Measurements from ENCODE around the gene ADAT1. TPM values are rescaled to one million over a fixed set of nuclear protein-coding genes. Genes with fewer than 3 reads are reported as not detected.

The ADAT1 gene
- total RNA-seq, 1 donor from 2014 or later: 82.6 TPM

DNA sequence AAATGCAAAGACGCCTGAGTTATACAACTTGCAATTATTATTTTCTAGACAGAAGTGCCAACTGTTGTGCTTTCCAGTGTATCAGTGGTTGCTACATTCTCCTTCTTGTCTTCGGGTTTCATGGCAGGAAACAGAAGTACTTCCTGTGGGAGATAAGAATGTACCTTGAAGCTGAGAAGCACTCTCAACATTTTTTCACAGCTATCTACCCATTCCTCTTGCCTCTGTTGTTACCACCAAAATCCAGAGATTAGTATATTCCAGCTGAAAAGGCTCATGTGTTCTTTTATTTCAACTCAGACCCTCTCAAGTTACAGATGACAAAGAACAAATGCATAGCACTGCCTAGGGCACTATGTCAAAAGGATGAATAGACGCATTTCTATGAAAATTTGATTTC is 4.8 kb upstream of the ADAT1 start:
- peaks cover 6% of the 10 kb centered on the region for H3K4me1 Mint-ChIP-seq
- peaks cover 21% of the 10 kb centered on the region for H3K36me3 Mint-ChIP-seq (ENCODE audit: low read depth)

GRCh38 chr16:75626806-75627205 is 3.7 kb upstream of the ADAT1 start:
- H3K4me3 Mint-ChIP-seq: peak overlapping the region; percentile 18
- TF ChIP-seq, protein P1, sequence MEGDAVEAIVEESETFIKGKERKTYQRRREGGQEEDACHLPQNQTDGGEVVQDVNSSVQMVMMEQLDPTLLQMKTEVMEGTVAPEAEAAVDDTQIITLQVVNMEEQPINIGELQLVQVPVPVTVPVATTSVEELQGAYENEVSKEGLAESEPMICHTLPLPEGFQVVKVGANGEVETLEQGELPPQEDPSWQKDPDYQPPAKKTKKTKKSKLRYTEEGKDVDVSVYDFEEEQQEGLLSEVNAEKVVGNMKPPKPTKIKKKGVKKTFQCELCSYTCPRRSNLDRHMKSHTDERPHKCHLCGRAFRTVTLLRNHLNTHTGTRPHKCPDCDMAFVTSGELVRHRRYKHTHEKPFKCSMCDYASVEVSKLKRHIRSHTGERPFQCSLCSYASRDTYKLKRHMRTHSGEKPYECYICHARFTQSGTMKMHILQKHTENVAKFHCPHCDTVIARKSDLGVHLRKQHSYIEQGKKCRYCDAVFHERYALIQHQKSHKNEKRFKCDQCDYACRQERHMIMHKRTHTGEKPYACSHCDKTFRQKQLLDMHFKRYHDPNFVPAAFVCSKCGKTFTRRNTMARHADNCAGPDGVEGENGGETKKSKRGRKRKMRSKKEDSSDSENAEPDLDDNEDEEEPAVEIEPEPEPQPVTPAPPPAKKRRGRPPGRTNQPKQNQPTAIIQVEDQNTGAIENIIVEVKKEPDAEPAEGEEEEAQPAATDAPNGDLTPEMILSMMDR (conservative IDR thresholded peaks at IDR 0.05): no peak
- H3K27me3 Mint-ChIP-seq (ENCODE audit: low read depth): no peaks in the 10 kb centered on the region
- no peak overlapping the region for H3K27ac Mint-ChIP-seq (ENCODE audit: unreplicated experiment)
- peaks cover 16% of the 10 kb centered on the region for H3K4me1 Mint-ChIP-seq
- no peaks in the 10 kb centered on the region for H3K9me3 Mint-ChIP-seq
- peaks cover 17% of the 10 kb centered on the region for H3K36me3 Mint-ChIP-seq (ENCODE audit: low read depth)
- no peak for DNase-seq (ENCODE audit: low read depth, low spot score)

More for the DNA sequence above, 4.8 kb upstream of the ADAT1 start:
- DNase-seq (ENCODE audit: low read depth, low spot score): no peak
- TF ChIP-seq, protein P1 (conservative IDR thresholded peaks at IDR 0.05): no peak
- Mint-ChIP-seq H3K27ac (ENCODE audit: unreplicated experiment) (no peak overlapping the region), H3K27me3 (ENCODE audit: low read depth) (no peaks in the 10 kb centered on the region), H3K4me3 (no peak overlapping the region), H3K9me3 (no peaks in the 10 kb centered on the region)

DNA sequence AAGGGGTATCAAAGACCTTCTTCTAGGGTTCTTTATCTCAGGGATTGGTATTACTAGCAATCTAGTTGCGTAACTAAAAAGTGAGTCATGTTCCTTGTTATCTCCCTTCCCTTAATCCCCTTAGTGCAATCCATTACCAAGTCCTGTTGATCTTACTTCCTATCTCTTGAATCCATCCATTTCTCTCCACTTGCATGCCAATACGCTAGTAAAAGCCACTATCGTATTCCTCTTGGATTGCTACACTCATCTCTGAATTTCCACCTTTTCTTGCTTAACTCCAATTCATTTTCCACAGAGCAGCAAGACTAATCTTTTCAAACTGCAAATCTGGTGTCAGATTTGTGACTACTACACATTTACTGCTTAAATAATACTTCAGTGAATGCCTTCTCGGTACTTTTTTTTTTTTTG is 1.8 kb upstream of the ADAT1 start:
- DNase-seq (ENCODE audit: low read depth, low spot score): no peak
- Mint-ChIP-seq H3K9me3 (no peaks in the 10 kb centered on the region), H3K36me3 (ENCODE audit: low read depth) (peaks cover 18% of the 10 kb centered on the region), H3K27me3 (ENCODE audit: low read depth) (no peaks in the 10 kb centered on the region), H3K27ac (ENCODE audit: unreplicated experiment) (no peak overlapping the region), H3K4me3 (peak overlapping the region; percentile 21), H3K4me1 (peaks cover 29% of the 10 kb centered on the region)
- TF ChIP-seq, protein P1 (conservative IDR thresholded peaks at IDR 0.05): no peak

DNA sequence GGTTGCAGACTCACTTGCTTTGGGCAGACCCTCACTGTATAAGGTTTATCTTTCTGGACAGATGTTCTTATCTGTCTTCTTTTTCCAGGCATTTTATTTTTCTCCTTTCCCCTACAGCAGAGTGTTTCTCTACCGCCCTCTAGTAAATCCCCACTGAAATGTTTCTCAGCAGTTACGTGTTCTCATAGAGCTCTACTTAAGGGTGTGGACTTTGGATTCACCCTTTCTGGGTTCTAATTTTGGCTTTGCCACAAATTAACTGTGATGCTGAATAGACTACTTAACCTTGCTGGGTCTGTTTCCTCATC is 2.0 kb downstream of the ADAT1 start:
- no peak overlapping the region for H3K27ac Mint-ChIP-seq (ENCODE audit: unreplicated experiment)
- H3K4me3 Mint-ChIP-seq: peak overlapping the region; percentile 99
- no peak for DNase-seq (ENCODE audit: low read depth, low spot score)
- no peaks in the 10 kb centered on the region for H3K9me3 Mint-ChIP-seq
- TF ChIP-seq, protein P1 (conservative IDR thresholded peaks at IDR 0.05): peak; percentile 62
- H3K36me3 Mint-ChIP-seq (ENCODE audit: low read depth): peaks cover 20% of the 10 kb centered on the region
- no peaks in the 10 kb centered on the region for H3K27me3 Mint-ChIP-seq (ENCODE audit: low read depth)
- H3K4me1 Mint-ChIP-seq: peaks cover 29% of the 10 kb centered on the region

GRCh38 chr16:75620326-75621169 is 2.5 kb downstream of the ADAT1 start:
- TF ChIP-seq, protein P1 (conservative IDR thresholded peaks at IDR 0.05): no peak
- H3K27ac Mint-ChIP-seq (ENCODE audit: unreplicated experiment): no peak overlapping the region
- peak overlapping the region; percentile 99 for H3K4me3 Mint-ChIP-seq
- peaks cover 29% of the 10 kb centered on the region for H3K4me1 Mint-ChIP-seq
- DNase-seq (ENCODE audit: low read depth, low spot score): no peak
- H3K36me3 Mint-ChIP-seq (ENCODE audit: low read depth): peaks cover 16% of the 10 kb centered on the region
- H3K9me3 Mint-ChIP-seq: no peaks in the 10 kb centered on the region
- no peaks in the 10 kb centered on the region for H3K27me3 Mint-ChIP-seq (ENCODE audit: low read depth)

Data from neural crest cell (in vitro differentiated cells).